Stimulated activated CD4-positive, alpha-beta T cell treated with anti-CD3 and anti-CD28 coated beads, Interleukin-1b, Interleukin-23, amount 100 ng/mL, for 1 hour (primary cell): ENCODE data around the gene UVSSA.

ENCODE experiments used
- DNase-seq, 2 donors: peaks; one replicate each; pipeline ENCODE4 v3.0.0-alpha.2; 2020; ENCODE audit warnings: low read depth in 2 of 2

UVSSA gene

GRCh38 chr4:1346781-1347409 is at the start of gene UVSSA:
Gene UVSSA (plus strand): TSS chr4:1347208. CDS start chr4:1348092, 884 bp downstream.
- DNase-seq: peak; percentile 100

GRCh38 chr4:1297456-1298325 is 49.3 kb upstream of the UVSSA start:
- no peak for DNase-seq

GRCh38 chr4:1298461-1298860 is 48.5 kb upstream of the UVSSA start:
- no peak for DNase-seq

DNA sequence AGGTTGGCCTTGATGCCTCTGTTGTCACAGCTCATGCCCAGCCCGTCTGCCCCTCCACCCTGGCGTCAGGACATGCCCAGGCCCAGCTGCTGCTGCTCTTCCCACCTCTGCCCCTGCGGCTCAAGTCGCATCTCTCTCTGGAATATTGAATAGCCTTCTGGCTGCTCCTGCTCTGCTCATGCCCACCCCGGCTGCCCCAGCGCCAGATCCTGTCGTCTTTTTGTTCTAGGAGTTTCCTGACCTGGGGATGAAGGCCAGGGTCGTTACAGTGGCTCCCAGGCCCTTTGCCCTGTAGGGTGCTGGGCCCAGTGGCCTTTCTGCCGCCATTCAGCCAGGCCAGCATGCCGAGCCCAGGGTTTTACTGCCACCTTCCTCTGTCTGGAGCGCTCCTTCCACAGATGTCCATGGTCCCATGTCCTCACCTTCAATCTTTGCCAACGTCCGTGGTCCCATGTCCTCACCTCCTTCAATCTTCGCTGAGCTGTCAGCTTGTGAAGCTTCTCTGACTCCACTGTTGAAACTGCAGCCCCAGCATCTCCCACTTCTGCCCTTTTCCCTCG is 47.6 kb upstream of the UVSSA start:
- DNase-seq: no peak

- no peak for DNase-seq
Observed at GRCh38 chr4:1300466-1301455, 46.2 kb upstream of the UVSSA start.

DNA sequence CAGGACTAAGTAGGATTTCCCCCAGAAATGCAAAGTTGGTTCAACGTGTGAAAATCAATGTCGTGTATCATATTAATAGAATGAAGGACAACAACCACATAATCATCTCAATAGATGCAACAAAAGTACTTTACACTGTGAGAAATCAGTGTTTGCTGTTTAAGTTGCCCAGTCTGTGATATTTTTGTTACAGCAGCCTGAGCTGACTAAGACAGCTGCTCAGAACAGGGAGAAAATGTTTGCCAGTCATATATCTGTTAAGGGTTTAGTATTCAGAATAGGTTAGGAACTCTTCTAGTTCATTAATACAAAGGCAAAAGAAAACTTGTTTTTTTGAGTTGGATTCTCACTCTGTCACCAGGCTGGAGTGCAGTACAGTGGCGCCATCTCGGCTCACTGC is 44.8 kb upstream of the UVSSA start:
- no peak for DNase-seq

DNA sequence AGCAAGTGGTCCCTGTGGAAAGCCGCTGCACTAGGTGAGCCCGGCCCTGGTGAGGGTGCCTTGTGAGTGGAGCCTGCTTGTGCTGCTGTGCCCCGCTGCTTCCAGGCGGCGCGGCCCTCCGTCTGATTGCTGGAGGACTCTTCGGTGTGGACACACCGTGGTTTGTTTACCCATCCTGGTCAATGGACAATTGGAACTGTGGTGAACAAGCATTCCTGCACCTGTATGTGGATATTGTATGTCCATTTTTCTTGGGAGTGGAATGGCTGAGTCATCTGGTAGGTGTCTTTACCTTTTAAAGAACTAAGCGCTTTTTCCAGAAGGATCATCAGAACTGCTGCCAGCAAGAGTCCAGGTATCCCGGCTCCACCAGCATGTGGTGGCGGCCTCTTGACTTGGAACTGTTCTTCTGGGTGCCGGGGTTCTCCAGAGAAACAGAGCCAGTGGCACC is 41.7 kb upstream of the UVSSA start:
- no peak for DNase-seq

DNA sequence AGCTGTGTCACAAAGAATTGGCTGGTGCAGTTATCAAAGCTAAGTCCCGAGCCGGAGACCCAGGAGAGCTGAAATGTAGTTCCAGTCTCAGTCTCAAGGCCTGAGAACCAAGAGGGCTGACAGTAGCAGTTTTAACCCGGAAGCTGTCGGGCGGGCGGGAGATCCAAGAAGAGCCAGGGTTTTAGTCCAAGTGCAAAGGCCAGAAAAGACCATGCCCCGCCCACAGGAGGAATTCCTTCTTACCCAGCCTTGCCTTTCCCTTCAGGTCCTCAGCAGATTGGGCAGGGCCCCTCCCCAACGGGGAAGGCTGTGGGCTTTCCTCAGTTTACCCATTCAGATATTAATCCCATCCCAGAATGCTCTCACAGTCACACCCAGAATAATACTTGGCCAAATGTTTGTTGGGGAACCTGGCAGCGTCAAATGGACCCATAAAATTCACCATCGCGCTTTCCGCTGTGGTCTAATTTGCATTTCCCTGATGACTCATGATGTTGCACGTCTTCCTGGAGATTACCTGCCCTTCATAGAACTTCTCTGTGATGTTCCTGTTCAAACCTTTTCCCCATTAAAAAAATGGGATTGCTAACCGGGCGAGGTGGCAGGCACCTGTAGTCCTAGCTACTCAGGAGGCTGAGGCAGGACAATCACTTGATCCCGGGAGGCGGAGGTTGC is 41.1 kb upstream of the UVSSA start:
- no peak for DNase-seq

DNA sequence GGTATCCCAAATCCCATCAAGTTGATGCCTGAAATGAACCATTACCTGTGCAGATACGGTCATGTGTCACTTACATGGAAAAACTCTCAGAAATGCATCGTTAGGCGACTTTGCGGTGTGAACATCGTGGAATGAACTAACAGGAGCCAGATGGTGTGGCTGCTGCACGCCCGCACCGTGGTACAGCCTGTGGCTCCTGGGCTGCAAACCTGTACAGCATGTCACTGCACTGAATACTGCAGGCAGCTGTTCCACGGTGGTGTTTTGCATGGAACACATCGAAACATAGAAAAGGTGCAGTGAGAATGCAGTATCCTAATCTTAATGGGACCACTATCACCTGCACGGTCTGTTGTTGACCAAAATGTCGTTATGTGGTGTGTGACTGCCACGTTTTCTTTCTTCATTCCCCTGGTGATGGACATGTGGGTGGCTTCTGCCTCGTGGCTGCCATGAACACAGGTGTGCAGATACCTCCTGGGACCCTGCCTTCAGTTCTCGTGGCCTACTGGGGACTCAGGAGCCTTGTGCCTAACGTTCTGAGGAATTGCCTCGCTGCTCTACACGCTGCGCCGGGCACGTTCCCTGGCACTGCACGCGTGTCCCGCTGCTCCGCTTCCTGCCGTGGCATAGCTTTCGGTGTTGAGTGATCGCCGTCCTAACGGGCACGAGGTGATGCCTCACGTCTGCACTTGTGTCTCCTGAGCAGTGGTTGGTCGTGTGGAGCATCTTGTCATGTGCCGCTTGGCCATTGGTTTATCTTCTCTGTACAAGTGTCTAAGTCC is 38.9 kb upstream of the UVSSA start:
- DNase-seq: no peak

DNA sequence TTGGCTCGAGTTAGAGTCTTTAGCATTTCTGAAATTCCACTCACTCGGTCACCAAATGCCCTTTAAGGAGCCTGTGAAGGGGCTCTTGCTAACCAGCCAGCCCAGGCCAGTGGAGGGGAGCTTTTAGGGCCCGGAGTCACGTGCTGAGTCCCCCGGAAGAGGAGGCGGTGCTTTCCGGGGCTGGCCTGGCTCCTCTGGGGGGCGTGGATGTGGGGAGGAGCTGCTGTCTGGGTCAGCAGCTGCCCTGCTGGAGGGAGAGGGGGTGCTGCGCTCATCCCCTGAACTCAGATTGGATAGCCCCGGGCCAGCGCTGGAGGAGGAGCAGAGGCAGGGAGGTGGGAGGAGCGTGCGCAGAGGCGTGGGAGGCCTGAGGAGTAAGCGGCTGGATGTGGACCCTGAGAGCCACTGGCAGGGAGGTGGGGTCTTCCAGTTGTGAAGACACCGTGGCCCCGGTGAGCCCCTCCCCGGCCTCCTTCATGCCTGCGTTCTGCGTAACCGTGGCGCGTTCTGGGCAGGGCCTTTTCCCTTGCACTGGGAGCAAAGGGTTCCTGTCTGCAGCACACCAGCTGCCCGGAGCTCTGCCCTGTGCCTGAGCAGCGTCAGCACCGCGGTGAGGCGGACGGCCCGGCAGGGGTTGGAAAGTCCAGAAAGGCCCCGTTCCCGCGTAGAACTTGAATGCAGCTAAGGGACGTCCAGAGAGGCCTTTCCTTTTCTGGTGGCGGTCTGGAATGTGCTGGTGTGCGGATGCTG is 37.6 kb upstream of the UVSSA start:
- DNase-seq: peak; percentile 16 to 23

GRCh38 chr4:1310031-1310795 is 36.8 kb upstream of the UVSSA start:
- DNase-seq: no peak

GRCh38 chr4:1310796-1311631 is 36.0 kb upstream of the UVSSA start:
- DNase-seq: no peak

DNA sequence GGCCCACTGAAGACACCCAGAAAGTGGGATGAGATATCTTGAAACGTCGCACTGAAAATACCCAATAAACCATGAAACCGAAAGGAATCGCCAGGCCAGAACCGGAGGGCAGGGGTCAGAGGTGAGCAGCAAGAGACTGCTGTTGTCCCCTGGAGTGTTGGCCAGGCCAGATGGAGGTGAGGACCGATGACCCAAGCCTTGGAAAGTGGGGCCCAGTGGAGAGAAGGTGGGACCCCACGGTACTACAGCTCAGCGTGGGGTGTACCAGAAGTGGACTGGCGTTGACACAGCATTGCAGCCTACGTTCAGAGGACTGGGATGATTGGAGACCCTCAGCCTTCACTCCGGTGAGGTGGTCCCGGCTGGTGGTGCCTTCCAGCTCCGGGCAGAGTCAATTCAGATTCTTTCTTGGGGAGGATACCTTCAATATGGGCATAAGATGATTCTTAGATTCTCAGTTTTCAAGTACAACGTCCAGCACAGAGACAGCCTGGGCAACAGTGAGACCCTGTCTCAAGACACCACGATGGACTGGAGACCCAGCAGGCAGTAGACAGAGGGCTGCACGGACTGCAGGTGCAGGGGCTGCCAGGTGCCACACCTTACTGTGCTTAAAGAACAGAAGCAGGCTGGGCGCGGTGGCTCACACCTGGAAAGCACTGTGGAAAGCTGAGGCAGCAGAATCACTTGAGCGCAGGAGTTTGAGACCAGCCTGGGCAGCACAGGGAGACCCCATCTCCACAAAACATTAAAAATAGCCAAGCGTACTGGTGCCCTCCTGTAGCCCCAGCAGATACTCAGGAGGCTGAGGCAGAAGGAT is 34.0 kb upstream of the UVSSA start:
- DNase-seq: no peak

GRCh38 chr4:1315306-1315705 is 31.7 kb upstream of the UVSSA start:
- DNase-seq: no peak

- no peak for DNase-seq
Observed at GRCh38 chr4:1315836-1316536, 31.0 kb upstream of the UVSSA start.

DNA sequence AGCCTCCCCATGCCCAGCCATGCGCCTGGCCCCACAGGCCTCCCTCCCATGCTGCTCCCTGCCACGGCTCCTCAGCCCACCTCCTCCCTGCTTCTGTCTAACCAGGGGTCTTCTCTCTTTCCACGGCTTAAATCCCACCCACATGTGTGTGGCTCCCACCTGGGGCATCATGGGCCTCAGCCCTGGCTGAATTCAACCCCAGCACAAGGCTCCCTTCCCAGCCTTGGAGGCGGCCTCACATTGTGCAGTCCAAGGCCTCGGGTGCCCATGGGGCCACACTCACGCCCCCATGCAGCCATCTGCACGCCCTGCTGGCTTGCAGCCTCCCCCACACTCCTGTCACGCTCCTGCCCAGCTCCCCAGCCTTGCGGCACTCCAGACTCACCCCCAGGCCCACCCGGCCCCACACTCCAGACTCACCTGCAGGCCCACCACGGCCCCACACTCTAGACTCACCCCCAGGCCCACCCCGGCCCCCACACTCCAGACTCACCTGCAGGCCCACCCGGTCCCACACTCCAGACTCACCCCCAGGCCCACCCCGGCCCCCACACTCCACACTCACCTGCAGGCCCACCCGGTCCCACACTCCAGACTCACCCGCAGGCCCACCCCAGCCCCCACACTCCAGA is 30.4 kb upstream of the UVSSA start:
- no peak for DNase-seq
